Type B pancreatic cell (in vitro differentiated cells): ENCODE results near the gene RPL15. TPM values are rescaled to one million over a fixed set of nuclear protein-coding genes. Genes with fewer than 3 reads are reported as not detected.
A peak's percentile ranks its signal among the peaks of the same experiment; 100 is the strongest.

Experiments
- DNase-seq: peaks from one replicate; pipeline ENCODE4 v3.0.0; 2021; ENCODE audit warnings: mixed read lengths; ENCODE audit not compliant: unreplicated experiment; ENCODE audit errors: extremely low spot score
- H3K27ac Mint-ChIP-seq: 2 replicates; pipeline ENCODE4 v1.8.0; 2021; ENCODE audit warnings: mild to moderate bottlenecking, mixed read lengths
- H3K27me3 Mint-ChIP-seq: 2 replicates; pipeline ENCODE4 v1.8.0; 2021; ENCODE audit warnings: mixed read lengths
- H3K36me3 Mint-ChIP-seq: 2 replicates; pipeline ENCODE4 v1.8.0; 2021; ENCODE audit warnings: mixed read lengths
- H3K4me1 Mint-ChIP-seq: one replicate; pipeline ENCODE4 v1.8.0; 2021; ENCODE audit warnings: mixed read lengths; ENCODE audit not compliant: unreplicated experiment
- H3K4me3 Mint-ChIP-seq: 2 replicates; pipeline ENCODE4 v1.8.0; 2021; ENCODE audit warnings: mild to moderate bottlenecking, mixed read lengths
- H3K9me3 Mint-ChIP-seq: 2 replicates; pipeline ENCODE4 v1.8.0; 2021; ENCODE audit warnings: mixed read lengths
- CTCF ChIP-seq: fragments of 200-600 bp; sonication (generic); conservative IDR thresholded peaks from 2 replicates; pipeline ENCODE4 v1.5.0; 2021; ENCODE audit warnings: antibody characterized with exemption, mild to moderate bottlenecking
- total RNA-seq: library from RNA; stranded (reverse); gene quantifications from 2 replicates; pipeline ENCODE4 v1.2.1, GENCODE V29; 2021; ENCODE audit warnings: low replicate concordance

RPL15 gene
- total RNA-seq, 1 donor from 2014 or later = 2,257 TPM

DNA sequence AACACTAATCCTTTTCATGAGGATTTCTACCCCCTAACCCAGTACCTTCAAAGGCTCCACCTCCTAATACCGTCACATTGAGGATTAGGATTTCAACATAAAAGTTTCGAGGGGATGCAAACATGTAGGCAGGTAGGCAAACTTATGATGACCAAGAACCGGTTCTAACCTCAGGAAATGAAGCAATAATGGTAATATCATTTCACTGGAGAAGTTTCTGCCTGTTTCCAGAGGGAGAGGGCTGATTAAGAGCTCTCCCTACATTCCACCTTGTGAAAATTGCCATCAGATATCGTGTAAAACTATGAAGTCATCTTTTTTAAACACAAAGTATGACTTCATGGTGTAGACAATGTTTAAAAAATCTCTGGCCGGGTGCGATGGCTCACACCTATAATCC is 31.7 kb upstream of the RPL15 start:
- no peak for DNase-seq
- H3K27ac Mint-ChIP-seq = no peak overlapping the region
- peaks cover 2% of the 10 kb centered on the region for H3K4me1 Mint-ChIP-seq
- no peak for TF ChIP-seq CTCF
- no peaks in the 10 kb centered on the region for H3K27me3 Mint-ChIP-seq
- H3K9me3 Mint-ChIP-seq = no peaks in the 10 kb centered on the region
- H3K4me3 Mint-ChIP-seq = no peak overlapping the region
- H3K36me3 Mint-ChIP-seq = peaks cover 31% of the 10 kb centered on the region

DNA sequence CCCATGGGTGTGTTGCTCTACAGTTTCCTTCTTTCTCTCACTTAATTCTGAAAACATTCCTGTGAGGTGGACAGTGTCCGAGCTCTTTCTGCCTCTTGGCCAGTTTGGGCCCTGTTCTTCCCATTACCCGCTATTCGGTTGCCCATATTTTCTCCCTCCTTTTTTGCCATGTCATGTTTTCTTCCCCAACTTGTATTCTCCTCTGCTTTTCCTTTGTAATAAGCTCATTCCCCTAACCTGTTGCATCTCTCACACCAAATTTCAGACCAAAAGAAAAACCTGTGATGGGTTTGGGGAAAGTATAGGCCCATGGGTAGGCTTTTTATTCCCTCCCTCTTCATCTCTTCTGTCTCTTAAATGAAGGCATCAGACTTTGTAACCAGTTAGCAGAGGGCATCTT is 30.6 kb upstream of the RPL15 start:
- H3K36me3 Mint-ChIP-seq = peaks cover 33% of the 10 kb centered on the region
- no peaks in the 10 kb centered on the region for H3K9me3 Mint-ChIP-seq
- peaks cover 5% of the 10 kb centered on the region for H3K4me1 Mint-ChIP-seq
- H3K27ac Mint-ChIP-seq = no peak overlapping the region
- no peaks in the 10 kb centered on the region for H3K27me3 Mint-ChIP-seq
- no peak for TF ChIP-seq CTCF
- no peak overlapping the region for H3K4me3 Mint-ChIP-seq
- no peak for DNase-seq

DNA sequence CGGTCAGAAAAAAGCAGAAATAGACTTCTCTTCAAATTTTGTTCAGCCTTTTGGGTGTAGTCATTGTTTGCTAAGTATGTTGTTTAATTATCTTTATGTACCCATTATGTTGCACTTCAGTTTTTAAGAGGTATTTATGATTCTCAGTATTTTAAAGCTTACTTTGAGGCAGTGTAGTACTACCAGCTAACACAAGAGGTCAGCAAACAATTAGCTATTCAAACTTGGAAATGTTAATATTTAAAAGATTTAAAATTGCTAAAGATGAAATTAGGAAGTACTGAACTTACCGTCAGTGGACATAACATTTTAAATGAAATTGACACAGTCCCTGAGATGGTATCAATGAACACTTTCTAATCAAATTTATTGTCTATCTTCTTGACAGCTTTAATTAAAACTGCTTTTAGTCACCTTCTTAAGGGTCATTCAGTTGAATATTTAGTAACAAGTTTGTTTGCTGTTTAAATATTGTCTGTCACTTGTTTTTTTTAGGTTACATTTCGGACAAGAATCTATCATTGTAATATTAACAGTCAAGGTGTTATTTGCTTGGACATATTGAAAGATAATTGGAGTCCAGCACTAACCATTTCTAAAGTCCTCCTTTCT is 28.2 kb upstream of the RPL15 start:
- no peak for DNase-seq
- peaks cover 30% of the 10 kb centered on the region for H3K36me3 Mint-ChIP-seq

GRCh38 chr3:23889386-23889785 is 27.5 kb upstream of the RPL15 start:
- no peak overlapping the region for H3K4me3 Mint-ChIP-seq
- no peaks in the 10 kb centered on the region for H3K27me3 Mint-ChIP-seq
- peaks cover 5% of the 10 kb centered on the region for H3K4me1 Mint-ChIP-seq
- no peaks in the 10 kb centered on the region for H3K9me3 Mint-ChIP-seq
- H3K27ac Mint-ChIP-seq = no peak overlapping the region
- no peak for TF ChIP-seq CTCF
- H3K36me3 Mint-ChIP-seq = peaks cover 37% of the 10 kb centered on the region
- DNase-seq = no peak

More for the DNA sequence above, 28.2 kb upstream of the RPL15 start:
- H3K27ac Mint-ChIP-seq = no peak overlapping the region
- H3K4me3 Mint-ChIP-seq = no peak overlapping the region
- no peaks in the 10 kb centered on the region for H3K9me3 Mint-ChIP-seq
- H3K4me1 Mint-ChIP-seq = peaks cover 5% of the 10 kb centered on the region
- no peaks in the 10 kb centered on the region for H3K27me3 Mint-ChIP-seq
- peak; percentile 91 for TF ChIP-seq CTCF

DNA sequence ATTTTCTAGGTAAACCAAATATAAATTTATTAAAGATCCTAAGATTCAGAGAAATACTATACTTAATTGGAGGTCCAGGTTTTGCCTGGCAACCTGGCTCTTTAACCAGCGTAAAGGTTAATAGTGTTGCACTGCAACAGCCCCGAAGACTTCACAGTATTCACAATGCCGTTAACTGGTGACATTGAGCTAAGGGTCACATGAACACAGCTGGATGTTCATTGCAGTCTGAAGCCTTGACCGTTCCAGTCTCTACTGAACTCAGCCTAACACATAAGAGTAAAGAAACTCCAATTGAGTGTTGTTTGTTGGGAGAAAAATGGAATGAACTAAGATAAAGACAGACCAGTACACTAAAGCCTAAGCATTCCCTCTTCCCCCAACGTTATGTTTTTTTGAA is 27.0 kb upstream of the RPL15 start:
- H3K36me3 Mint-ChIP-seq = peaks cover 42% of the 10 kb centered on the region
- DNase-seq = no peak
- no peaks in the 10 kb centered on the region for H3K9me3 Mint-ChIP-seq
- H3K4me3 Mint-ChIP-seq = no peak overlapping the region
- no peaks in the 10 kb centered on the region for H3K27me3 Mint-ChIP-seq
- H3K27ac Mint-ChIP-seq = no peak overlapping the region
- peaks cover 5% of the 10 kb centered on the region for H3K4me1 Mint-ChIP-seq
- TF ChIP-seq CTCF = no peak
